NCI-H524 (cell line): ENCODE results near the gene MEPCE.
A peak's percentile ranks its signal among the peaks of the same experiment; 100 is the strongest.
"Not testable (repeated sequence)": the region's sequence is repeated elsewhere in the genome, so short reads cannot be mapped to it uniquely, and the experiment has no call there.

ENCODE experiments used
- DNase-seq, 2 experiments: peaks; one replicate each; lab custom pipeline; 2025; lab: John Stamatoyannopoulos, UW

The MEPCE gene

GRCh38 chr7:100433592-100434296, 4.1 kb downstream of the MEPCE start:
- no peak for DNase-seq

GRCh38 chr7:100434297-100435144, 4.9 kb downstream of the MEPCE start:
- DNase-seq, result no peak

GRCh38 chr7:100435401-100436304, 6.0 kb downstream of the MEPCE start:
- DNase-seq, result peak in 1 of 2 experiments; percentile 25

- no peak for DNase-seq
Observed at GRCh38 chr7:100437150-100438100, 7.8 kb downstream of the MEPCE start.

GRCh38 chr7:100438172-100438571, 8.5 kb downstream of the MEPCE start:
- no peak for DNase-seq

- not testable (repeated sequence) for DNase-seq
Observed at GRCh38 chr7:100438731-100439130, 9.1 kb downstream of the MEPCE start.

GRCh38 chr7:100439244-100439643, 9.6 kb downstream of the MEPCE start:
- not testable (repeated sequence) for DNase-seq

- DNase-seq, result no peak
Observed at GRCh38 chr7:100441641-100442535, 12.3 kb downstream of the MEPCE start.

GRCh38 chr7:100443096-100443840, 13.6 kb downstream of the MEPCE start:
- no peak for DNase-seq

- DNase-seq, result no peak
Observed at GRCh38 chr7:100444311-100445278, 15.0 kb downstream of the MEPCE start.

GRCh38 chr7:100446040-100446439, 16.4 kb downstream of the MEPCE start:
- no peak for DNase-seq

- DNase-seq, result not testable (repeated sequence)
Observed at GRCh38 chr7:100447363-100447762, 17.7 kb downstream of the MEPCE start.

GRCh38 chr7:100449190-100449795, 19.7 kb downstream of the MEPCE start:
- no peak for DNase-seq

GRCh38 chr7:100452513-100452912, 22.9 kb downstream of the MEPCE start:
- DNase-seq, result no peak

GRCh38 chr7:100453854-100454253, 24.2 kb downstream of the MEPCE start:
- not testable (repeated sequence) for DNase-seq

- no peak for DNase-seq
Observed at GRCh38 chr7:100455206-100455605, 25.6 kb downstream of the MEPCE start.

GRCh38 chr7:100456562-100456961, 26.9 kb downstream of the MEPCE start:
- DNase-seq, result no peak

- no peak for DNase-seq
Observed at GRCh38 chr7:100457033-100457432, 27.4 kb downstream of the MEPCE start.
